GM19463 (cell line): Measurements from ENCODE around the gene ATG7.

ENCODE experiments used
- ATAC-seq: cut with Tn5 transposase; IDR thresholded peaks from one replicate; pipeline ENCODE4 v1.9.1; 2021; ENCODE audit warnings: mild to moderate bottlenecking, moderate library complexity; ENCODE audit not compliant: unreplicated experiment

The ATG7 gene

GRCh38 chr3:11547498-11547897, 275.3 kb downstream of the ATG7 start:
- no peak for ATAC-seq

- ATAC-seq, result no peak
These were observed 276.5 kb downstream of the ATG7 start for GRCh38 chr3:11548721-11549131.

GRCh38 chr3:11549580-11550140, 277.5 kb downstream of the ATG7 start:
- ATAC-seq, result no peak

- no peak for ATAC-seq
These were observed 278.8 kb downstream of the ATG7 start for GRCh38 chr3:11551036-11551435.

- ATAC-seq, result no peak
These were observed 280.4 kb downstream of the ATG7 start for GRCh38 chr3:11552289-11553264.

GRCh38 chr3:11553436-11554235, 281.4 kb downstream of the ATG7 start:
- no peak for ATAC-seq

- no peak for ATAC-seq
These were observed 282.0 kb downstream of the ATG7 start for GRCh38 chr3:11554236-11554610.

GRCh38 chr3:11554666-11555065, 282.5 kb downstream of the ATG7 start:
- no peak for ATAC-seq

- no peak for ATAC-seq
These were observed 283.1 kb downstream of the ATG7 start for GRCh38 chr3:11555211-11555782.

GRCh38 chr3:11555881-11556633, 283.9 kb downstream of the ATG7 start:
- ATAC-seq, result no peak

GRCh38 chr3:11556851-11557644, 284.9 kb downstream of the ATG7 start:
- no peak for ATAC-seq

- no peak for ATAC-seq
These were observed 285.8 kb downstream of the ATG7 start for GRCh38 chr3:11558002-11558401.

- no peak for ATAC-seq
These were observed 286.3 kb downstream of the ATG7 start for GRCh38 chr3:11558411-11558903.

- no peak for ATAC-seq
These were observed 287.0 kb downstream of the ATG7 start for GRCh38 chr3:11558918-11559815.

GRCh38 chr3:11559816-11560633, 287.8 kb downstream of the ATG7 start:
- no peak for ATAC-seq

- no peak for ATAC-seq
These were observed 288.5 kb downstream of the ATG7 start for GRCh38 chr3:11560746-11561145.

GRCh38 chr3:11562277-11562881, 290.2 kb downstream of the ATG7 start:
- no peak for ATAC-seq
